GM21619 (cell line): ENCODE measurements around the gene LRCOL1.

Experiments used
- ATAC-seq: cut with Tn5 transposase; IDR thresholded peaks from one replicate; pipeline ENCODE4 v1.9.1; 2021; ENCODE audit not compliant: unreplicated experiment

LRCOL1 gene

DNA sequence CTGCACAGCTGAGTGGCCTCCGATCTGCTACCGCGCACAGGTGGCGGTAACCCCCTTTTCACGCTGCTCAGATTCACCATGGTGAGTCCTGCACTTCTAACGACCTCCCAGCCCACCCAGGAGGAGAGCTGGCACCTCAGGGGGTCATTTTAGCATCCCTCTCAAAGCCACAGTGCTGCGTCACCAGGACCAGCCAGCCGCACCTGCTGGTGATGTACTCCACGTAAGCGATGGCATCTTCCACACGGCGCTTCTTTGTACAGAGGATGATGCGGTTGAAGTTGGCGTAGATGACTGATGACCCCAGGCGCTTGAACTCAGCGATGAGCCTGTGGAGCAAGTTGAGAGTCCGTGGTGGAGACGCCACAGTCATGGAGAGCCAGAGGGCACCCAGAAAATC is 27.4 kb upstream of the LRCOL1 start:
- no peak for ATAC-seq

DNA sequence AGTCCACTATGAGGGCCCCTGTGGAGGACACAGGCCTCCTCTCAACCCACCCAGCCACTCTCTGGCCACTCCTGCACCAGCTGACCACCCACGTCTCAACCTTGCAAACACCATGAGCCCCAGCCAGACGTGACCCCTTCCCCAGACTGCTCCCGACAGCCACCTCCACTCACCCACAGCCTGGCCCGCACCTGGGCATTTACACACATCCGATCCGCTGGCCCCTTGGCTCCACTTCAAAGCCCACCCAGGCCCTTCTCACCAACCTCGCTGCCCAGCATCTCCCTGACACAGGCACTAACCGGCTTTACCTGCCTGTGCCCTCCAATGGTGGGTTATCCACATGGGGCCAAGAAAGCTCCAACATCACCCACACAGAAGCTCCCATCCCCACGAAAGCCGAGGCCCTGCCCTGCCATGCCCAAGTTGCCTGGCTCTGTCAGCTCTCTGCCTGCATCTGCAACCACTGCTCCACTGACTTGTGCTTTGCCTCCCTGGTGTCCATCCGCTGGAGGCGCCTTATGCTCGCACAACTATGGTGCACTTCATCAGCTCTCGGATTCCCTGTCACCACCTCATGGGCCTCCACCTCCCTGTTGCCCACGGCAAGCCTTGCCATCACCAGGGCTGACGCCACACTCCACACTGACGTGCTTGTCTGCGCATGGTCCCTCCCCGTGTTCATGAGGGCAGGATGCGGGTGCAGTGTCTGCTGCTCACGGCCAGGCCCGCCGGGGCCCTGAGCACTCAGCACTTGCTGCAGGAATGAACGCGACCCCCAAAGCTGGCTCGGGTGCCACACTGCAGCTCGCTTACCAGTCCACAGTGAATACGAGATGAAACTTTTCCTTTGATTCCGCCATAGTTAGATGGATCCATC is 24.9 kb upstream of the LRCOL1 start:
- ATAC-seq: no peak

DNA sequence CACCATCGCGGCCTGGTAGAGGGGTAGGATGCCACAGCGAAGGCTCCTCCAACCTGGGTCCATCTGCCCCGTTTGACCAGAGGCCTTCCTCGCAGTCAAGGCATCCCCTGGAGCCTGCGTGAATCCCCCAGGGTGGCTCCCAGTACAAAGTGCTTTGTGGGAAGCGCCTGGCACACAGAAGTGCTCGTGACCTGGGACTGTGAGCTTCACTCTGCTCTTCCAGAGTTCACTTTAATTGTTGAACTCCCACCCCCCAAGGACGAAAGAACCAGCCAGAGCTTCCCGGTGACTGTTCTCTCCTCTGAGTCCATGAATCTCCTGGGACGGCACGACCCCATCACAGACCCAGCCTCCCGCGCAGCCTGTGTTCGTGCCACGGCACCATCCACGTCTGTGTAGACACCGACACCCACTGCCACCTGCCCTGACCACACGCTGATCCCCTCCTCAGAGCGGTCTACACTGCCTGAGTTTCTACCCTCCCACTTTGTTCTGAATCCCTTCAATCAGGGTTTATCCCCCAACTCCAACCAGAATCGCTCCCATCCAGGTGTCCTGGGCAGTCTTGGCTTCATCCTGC is 24.1 kb upstream of the LRCOL1 start:
- ATAC-seq: no peak

DNA sequence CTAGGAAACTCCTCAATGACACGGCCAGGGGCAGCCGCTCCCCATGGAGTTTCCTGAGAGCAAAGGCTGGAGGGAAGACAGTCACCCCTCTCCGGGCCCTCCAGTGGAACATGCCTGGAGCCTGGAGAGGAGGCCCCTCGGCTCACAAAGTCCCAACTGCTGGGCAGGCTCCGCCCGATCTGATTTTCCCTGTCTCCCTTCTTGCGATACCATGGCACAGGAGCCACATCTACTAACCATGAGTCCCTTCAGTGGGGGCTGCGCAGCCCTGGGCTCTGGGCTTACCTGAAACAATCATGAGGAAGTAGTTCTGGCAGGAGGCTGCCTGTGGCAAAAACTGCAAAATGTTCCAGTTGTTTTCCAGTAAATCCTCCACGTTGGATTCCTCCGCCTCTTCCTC is 23.5 kb upstream of the LRCOL1 start:
- ATAC-seq: no peak

DNA sequence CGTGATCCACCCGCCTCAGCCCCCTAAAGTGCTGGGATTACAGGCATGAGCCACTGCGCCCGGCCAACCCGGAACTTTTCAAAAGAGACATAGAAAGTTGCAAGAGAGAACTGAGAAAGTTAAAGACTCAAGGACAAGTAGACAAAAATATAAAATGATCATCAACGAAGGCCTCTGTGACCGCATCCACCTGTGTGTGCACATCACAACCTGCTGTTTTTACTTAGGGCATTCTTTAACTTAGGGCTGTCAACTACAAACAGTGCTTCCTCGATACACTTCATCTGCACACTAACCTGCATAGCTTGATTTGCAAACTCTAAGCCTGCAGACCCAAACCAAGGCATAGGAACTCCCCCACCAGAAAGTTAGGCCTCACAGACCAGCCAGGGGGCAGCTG is 23.0 kb upstream of the LRCOL1 start:
- ATAC-seq: no peak

DNA sequence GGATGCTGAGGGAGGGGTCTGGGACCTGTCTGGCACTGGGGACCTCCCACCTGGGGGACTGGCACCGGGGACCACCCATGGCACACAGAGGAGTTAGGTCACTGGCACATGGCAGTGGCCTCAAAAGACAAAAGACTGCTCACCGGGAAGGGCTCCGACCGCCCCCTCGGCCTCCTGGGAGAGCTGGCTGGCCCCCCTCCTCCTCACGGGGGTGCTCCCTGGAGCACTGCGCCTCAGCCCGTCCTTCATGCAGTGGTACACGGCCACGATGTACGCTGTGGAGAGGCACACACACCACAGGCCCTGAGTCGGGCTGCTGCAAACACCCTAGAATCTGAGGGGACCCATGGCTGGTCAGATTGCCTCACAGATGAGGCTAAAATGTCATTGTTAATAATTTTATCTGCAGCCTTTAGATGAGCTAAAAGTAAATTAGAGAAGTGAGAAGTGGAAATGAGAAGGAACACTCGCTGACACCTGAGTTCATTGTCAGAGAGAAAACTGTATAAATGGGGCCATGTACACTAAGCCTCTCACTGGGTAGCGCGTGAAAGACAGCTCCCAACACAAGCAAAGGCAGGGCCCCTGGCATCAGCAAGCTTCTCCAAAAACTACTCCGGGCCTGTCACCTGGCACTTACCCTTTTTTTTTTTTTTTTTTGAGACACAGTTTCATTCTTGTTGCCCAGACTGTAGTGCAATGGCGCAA is 22.3 kb upstream of the LRCOL1 start:
- no peak for ATAC-seq

DNA sequence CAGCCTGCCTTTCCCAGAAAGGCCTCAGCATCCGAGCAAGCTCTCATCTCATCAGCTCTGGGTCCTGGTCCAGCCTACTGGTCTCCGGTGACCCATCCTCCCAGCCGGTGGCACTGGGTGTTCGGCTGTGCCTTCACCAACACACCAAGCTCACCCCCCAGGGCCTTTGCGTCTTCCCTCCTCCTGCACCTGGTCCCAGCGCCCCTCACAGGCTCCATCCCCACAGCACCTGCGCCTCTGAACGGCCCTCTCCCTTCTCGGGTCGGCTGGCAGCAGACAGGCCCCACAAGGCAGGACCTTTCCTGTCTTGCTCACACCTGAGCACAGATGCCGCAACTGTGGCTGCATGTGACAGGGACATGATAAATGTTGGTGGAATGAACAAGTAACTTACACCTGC is 21.3 kb upstream of the LRCOL1 start:
- no peak for ATAC-seq

DNA sequence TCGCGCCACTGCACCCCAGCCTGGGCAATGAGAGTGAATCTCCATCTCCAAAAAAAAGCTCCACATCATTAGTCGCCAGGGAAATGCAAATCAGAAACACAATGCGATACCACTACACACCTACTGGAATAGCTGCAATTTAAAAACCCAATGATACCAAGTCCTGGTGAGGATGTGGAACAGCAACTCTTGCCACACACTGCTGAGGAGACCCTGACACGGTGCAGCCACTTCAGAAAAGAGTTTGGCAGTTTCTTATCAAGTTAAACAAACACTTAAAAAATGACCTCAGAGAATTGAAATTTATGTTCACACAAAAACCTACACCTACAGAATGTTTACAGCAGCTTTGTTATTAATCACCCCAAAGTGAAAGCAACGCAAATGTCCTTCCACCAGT is 20.3 kb upstream of the LRCOL1 start:
- ATAC-seq: no peak

DNA sequence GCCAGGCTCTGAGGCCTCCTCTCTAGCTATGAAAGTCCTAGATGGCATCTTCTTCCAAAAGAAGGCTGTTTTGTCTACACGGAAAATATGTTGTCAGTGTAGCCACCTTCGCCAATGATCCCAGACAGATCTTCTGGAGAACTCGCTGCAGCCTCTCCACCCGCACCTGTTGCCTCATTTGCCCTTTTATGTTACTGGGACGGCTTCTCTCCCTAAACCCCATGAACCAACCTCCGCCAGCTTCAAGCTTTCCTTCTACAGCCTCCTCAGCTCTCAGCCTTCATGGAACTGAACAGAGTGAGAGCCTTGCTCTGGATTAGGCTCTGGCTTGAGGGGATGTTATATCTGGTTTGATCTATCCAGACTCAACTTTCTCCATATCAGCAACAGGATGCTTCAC is 18.9 kb upstream of the LRCOL1 start:
- no peak for ATAC-seq

DNA sequence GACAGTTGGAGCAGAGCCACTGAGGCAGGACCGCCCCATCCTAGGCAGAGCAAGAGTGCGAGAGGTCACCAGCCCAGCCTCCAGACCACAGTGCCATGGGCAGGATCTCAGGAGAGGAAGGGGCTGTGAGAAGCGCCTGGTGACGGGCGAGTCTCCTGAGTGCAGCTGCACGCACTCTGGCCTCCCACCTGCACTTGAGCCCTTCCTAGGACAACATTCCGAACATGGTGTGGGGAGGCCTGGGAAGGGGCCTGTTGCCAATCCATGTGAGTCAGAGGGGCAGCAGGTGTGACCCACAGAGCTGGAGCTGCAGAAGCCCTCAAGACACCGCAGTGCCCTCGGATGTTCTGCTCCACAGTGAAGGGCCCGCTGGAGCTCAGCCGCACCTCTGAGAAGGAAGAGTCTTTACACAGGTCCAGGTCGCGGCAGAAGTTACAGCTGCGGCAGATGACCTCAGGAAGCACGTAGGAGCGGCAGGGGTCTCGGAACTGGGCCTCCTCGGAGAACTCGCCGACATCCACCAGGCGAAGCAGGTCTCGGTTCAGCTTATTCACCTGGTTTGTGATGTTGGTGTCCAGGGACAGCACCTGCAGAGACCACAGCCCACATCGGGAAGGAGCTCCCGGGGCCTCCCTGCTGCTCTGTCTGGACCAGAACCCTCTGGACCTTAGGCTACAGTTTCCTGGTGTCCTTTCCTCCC is 15.5 kb upstream of the LRCOL1 start:
- no peak for ATAC-seq

DNA sequence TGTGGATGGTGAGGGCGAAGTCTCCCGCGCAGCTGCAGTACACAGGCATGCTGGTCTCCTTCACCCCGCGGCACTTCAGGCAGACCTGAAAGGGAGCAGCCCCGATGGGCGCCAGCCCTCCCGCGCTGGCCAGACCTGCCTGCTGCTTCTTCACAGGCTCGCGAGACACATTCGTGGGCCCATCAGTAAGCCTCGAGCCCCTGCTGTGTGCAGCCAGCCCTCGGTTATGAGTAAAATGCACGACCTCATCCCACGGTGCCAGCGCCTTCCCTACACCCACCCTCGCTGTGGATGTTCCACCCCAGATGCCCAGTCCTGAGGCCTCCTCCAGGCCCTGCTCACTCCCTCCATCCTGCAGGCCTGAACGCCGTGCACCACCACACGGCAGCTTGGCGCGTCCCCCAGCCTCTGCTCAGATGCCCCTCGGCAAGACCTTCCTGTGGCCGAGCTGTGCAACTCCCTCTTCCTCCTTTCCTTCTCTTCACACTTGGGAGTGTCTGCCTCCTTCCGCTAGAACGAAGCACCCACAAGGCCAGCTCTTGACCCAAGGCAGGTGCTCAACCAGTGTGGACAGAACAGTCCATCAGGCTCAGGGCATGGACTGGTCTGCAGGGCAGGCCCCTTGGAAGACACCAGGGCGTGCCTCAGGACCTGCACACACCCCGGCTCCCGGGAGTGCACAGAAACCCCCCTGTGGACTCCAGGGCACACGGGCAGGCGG is 14.7 kb upstream of the LRCOL1 start:
- no peak for ATAC-seq

DNA sequence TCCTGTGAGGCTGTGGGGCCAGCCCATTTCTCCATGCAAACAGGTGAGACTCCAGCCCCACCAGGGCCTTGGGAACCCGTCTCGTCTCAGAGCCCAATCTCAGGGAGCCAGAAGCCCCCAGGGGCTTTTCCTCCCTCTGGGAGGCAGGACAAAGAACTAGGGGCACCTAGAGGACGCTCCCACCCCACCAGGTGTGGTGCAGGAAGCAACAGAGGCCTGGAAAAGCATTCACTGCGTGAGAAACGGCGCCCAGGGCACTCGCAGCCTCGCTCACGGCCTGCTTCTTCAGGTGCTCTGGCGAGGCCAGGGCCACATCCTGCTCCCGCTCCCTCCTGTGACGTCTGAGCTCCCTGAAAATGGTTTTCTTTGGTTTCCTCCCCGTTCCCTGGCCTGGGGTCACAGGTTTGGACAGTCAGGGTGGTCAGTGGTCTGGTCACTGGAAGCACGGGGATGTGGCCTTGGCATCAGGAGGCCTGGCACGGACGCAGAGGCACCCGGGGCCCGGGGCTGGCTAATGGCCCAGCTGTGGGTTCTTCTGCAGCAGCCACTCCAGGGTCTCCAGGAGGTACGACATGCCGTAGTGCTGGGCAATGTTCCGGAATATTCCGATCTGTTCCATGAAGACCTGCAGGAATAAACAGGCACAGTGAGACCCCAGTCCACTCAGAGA is 13.9 kb upstream of the LRCOL1 start:
- no peak for ATAC-seq

DNA sequence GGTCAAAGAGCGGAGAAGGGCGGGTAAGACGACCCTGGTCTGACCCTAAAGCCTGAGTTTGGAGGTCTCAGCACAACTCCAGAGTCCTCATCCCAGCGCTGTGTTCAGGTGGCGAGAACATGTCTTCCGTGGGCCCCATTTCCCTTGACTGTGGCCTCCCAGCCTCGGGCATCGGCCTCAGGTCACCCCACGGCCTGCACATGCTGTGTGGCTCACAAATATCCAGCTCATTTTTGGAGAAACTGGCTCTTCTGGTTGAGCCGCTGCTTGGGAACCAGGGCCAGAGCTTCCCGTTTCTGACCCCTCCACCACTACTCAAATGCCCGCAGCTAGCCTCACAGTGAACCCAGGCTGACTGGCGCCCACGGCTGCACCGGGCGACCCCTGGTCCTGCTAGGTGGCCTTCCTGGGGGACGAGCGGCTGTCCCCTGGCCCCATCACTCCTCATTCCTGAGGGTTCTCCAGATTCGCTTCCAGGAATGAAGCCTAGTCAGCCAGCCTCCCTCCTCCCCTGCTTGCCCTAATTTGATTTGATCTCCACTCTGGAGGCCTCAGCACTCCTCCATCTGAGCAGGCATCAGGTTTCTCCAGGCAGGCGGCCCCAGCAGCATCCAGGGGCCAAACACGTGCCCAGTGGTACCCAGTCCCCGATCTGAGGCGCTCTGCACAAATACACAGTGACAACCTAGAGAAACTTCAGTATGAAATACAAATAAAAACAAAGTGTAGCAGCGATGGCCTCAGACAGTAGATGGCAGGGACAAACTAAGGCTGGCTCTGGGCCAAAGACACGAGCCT is 12.9 kb upstream of the LRCOL1 start:
- no peak for ATAC-seq

DNA sequence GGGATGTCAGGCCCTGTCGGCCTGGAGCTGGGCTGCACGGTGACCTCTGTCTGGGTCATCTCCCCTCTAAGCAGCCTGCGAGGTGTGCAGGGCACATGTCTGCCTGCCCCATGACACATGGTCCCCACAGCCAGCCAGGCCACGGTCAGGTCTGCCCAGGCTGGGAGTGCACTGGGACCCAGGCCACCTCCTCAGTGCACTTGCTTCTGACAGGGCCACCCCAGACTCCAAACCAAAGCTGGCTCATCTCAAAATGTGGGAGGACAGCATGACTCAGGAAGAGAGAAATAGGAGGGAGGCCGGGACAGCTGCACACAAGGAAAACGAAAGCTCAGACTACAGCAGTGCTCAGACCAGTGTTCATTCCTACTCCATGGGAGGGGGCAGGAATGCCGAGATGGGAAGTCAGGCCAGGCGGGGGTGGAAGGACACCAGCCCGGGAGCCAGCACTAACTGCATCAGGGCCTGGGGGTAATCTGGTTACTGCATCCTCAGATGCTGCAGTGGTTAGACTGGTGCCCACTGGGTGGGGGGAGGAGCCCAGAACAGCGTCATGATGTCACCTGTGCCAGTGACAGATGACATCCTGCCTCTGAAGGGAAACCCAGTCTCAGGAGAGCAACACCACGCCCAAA is 12.2 kb upstream of the LRCOL1 start:
- no peak for ATAC-seq

DNA sequence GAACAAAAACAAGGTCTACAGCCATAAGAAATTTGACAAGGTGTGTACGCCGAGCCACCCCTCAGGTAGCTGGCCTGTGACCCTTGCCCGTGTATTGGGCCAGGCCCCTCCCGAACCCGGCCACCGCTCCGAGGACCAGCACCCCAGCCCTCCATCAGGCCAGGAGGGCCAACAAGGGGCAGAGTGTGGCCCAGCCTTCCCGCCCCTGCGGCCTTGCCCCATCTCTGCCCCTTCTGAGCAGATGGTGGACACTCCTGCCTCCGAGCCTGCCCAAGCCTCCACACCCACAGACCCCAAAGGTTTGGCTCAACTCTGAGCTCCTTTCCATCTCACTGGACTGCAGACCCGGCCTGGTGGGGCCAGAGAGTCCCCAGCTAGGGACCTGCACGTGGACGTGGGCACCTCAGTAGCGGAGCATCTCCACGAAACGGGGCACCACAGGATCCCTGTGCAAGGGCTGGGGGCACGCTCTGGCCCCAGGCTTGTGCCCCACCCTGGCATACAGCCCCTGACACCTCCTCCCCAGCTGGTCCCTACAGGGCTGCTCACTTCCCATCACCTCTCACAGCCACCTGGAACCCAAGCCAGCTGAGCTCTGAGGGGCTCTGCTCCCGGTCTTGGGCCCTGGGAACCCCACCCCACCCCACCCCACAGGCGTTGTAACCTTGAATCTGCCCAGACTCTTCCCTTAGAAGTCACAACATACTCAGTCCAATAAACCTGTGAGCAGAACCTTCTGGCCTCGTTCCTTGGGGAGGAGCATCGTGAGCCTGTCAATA is 11.5 kb upstream of the LRCOL1 start:
- no peak for ATAC-seq

DNA sequence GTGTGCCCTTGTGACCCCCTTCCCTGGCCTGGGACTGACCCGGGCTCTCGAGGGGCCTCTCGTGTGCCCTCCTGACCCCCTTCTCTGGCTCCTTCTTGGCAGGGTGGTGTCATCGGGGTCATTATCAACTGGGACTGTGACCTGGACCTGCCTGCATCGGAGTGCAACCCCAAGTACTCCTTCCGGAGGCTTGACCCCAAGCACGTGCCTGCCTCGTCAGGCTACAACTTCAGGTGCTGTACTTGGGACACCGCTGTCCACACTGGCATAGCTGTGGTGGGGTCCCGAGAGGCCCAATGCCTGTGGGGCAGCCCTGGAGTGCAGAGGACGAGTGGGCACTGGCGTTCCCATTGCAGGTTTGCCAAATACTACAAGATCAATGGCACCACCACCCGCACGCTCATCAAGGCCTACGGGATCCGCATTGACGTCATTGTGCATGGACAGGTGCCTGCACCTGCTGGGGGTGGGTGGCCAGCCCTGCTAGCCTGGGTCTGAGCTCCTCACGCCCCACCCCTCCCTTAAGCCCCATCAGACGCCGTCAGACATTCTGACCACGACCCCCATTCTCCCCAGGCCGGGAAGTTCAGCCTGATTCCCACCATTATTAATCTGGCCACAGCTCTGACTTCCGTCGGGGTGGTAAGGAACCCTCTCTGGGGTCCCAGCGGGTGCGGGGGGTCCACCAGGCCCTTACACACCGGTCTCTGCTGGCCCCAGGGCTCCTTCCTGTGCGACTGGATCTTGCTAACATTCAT is 10.7 kb upstream of the LRCOL1 start:
- no peak for ATAC-seq

DNA sequence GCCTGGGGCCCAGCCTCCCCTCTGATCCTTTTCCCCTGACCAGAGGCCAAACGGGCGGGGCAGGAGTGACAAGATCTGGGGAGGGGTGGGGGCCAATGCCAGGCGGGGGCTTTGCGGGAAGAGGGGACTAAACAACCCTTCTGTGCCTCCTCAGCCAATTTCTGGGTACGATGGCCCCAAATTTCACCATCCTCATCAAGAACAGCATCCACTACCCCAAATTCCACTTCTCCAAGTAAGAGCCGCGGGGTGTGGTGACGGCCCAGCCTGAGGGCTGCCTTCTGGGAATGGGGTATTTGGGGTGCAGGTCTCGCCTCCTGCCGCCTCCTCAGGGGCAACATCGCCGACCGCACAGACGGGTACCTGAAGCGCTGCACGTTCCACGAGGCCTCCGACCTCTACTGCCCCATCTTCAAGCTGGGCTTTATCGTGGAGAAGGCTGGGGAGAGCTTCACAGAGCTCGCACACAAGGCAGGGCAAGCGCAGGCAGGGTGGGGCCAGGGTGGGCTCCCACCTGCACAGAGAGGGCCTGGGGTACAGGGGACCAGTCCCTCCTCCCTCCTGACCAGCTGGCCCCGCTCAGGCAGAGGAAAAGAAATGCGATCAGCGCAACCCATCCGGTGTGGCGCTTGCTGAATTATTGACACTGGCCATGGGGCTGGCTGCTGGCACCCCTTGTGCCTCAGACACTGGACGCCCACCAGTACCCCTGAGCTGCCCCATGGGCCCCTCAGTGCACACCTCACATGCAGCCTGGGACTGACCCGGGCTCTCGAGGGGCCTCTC is 9.9 kb upstream of the LRCOL1 start:
- ATAC-seq: no peak
